Stimulated activated naive CD8-positive, alpha-beta T cell treated with anti-CD3 and anti-CD28 coated beads, Interleukin-15, Interleukin-2, amounts not matched to agents 100 ng/mL and 50 ng/mL, for 24 hours (primary cell): Measurements from ENCODE around the gene SMAD7.
A peak's percentile ranks its signal among the peaks of the same experiment; 100 is the strongest.
"Not testable (repeated sequence)": the region's sequence is repeated elsewhere in the genome, so short reads cannot be mapped to it uniquely, and the experiment has no call there.

Source experiments
- H3K27ac Mint-ChIP-seq: one replicate; pipeline ENCODE4 v1.8.0; 2021; ENCODE audit warnings: mild to moderate bottlenecking, mixed read lengths
- H3K27me3 Mint-ChIP-seq: one replicate; pipeline ENCODE4 v1.8.0; 2021; ENCODE audit warnings: mixed read lengths
- H3K36me3 Mint-ChIP-seq: one replicate; pipeline ENCODE4 v1.8.0; 2021; ENCODE audit warnings: low read depth, mixed read lengths
- H3K4me1 Mint-ChIP-seq: one replicate; pipeline ENCODE4 v1.8.0; 2021; ENCODE audit warnings: low read depth, mixed read lengths
- H3K4me3 Mint-ChIP-seq: one replicate; pipeline ENCODE4 v1.8.0; 2021; ENCODE audit warnings: mild to moderate bottlenecking, mixed read lengths
- H3K9me3 Mint-ChIP-seq: one replicate; pipeline ENCODE4 v1.8.0; 2021; ENCODE audit warnings: mixed read lengths

Gene SMAD7

DNA sequence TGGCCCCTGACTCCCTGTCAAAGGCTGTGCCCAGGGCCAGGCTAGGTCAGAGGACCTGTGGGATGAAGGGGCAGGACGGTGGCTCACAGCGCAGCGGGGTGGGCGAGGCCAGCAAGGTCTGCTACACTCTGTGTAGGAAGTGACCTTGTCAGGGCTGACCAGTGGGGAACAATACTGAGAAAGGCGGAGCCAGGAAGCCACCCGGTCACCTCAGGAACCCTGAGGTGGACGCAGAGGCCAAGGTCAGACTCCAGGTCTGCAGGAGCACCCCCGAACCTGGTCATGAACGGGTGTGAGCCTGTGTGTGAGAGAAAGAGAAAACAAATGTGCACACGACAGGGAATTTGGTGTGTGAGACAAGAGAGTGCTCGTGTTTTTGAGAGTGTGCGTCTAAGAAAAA lies 72.3 kb downstream of the SMAD7 start:
- no peaks in the 10 kb centered on the region for H3K9me3 Mint-ChIP-seq
- H3K36me3 Mint-ChIP-seq = no peaks in the 10 kb centered on the region
- no peak overlapping the region for H3K4me3 Mint-ChIP-seq
- H3K4me1 Mint-ChIP-seq = peaks cover under 1% of the 10 kb centered on the region
- no peak overlapping the region for H3K27ac Mint-ChIP-seq
- H3K27me3 Mint-ChIP-seq = no peaks in the 10 kb centered on the region

- H3K27me3 Mint-ChIP-seq = no peaks in the 10 kb centered on the region
- no peaks in the 10 kb centered on the region for H3K36me3 Mint-ChIP-seq
- no peak overlapping the region for H3K27ac Mint-ChIP-seq
- H3K9me3 Mint-ChIP-seq = no peaks in the 10 kb centered on the region
- H3K4me3 Mint-ChIP-seq = no peak overlapping the region
- H3K4me1 Mint-ChIP-seq = peaks cover 6% of the 10 kb centered on the region
Measured at GRCh38 chr18:48877941-48878340, 72.8 kb downstream of the SMAD7 start.

DNA sequence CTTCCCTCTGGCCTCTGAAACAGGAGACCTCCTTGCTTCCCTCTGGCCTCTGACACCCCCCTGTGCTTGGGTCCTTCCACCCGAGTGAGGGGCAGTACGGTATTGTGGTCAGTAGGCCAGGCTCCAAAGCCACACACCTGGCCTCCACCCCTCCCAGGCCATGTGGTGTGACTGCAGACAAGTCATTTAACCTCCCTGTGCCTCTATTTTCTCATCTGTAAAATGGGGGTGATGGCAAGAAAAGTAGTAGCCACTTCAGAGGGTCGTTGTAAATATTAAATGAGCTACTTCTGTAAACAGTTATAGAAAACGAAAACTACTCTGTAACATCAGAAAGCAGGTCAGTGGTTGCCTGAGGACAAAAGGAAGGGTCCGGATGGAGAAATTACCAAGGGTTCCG lies 74.2 kb downstream of the SMAD7 start:
- H3K4me1 Mint-ChIP-seq = peaks cover 15% of the 10 kb centered on the region
- peak overlapping the region; percentile 5 for H3K27ac Mint-ChIP-seq

DNA sequence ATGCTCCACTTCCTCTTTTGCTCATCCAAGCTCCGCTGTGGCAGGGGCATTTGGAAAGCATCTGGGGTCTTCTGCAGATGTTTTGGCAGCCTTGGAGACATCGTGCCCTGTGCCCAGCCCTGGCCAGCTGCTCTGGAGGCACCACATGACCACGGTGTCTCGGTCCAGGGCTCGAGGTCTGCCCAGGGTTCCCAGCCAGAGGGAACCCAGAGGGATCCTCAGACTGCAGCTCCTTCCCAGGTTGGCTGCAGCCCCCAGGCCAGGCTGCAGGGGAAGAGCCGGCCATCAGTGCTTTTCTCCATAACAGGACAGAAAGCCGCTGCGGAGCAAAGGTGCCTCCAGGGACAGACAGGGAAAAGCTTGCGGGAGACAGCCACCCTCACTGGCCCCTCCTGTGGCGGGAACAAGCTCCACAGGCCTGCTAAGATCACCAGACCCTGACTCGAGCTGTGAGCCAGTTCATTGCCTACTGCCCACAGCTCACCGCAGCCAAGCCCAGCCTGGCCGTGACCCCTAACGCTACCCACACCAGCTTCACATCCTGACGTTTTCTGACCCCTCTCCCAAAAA lies 74.7 kb downstream of the SMAD7 start:
- H3K4me1 Mint-ChIP-seq = peaks cover 15% of the 10 kb centered on the region
- no peaks in the 10 kb centered on the region for H3K9me3 Mint-ChIP-seq
- H3K4me3 Mint-ChIP-seq = no peak overlapping the region
- H3K27ac Mint-ChIP-seq = no peak overlapping the region
- H3K27me3 Mint-ChIP-seq = no peaks in the 10 kb centered on the region
- H3K36me3 Mint-ChIP-seq = no peaks in the 10 kb centered on the region

More for the DNA sequence above, 74.2 kb downstream of the SMAD7 start:
- Mint-ChIP-seq H3K4me3 (no peak overlapping the region), H3K27me3 (no peaks in the 10 kb centered on the region), H3K9me3 (no peaks in the 10 kb centered on the region), H3K36me3 (no peaks in the 10 kb centered on the region)

DNA sequence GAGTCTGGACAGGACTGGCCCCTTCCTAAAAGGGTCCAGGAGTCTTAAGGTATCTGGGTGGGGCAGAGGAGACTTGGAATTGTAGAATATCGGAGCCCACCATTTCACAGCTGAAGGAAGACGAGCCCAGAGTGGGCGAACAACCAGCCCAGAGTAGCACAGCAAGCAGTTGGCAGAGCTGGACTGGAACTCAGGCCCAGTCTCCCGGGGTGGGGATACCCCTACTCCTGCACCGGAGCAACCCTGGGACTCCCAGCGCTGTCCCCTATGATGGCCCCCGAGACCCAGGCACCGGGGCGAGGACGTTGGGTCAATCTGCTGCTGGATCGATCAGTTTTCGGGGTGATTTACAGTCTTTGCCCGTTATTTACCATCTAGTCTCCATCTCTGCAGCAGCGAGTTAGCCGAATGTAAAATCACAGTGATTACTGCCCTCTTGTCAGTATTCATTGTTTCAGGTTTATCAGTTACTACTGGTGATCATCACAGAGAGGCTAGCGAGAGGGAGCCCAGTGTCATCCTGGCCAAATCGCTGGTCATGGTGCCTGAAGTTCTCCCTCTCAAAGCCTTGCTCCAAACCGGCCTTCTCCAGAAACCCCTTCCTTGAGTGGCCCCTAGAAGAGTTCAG lies 75.3 kb downstream of the SMAD7 start:
- Mint-ChIP-seq H3K27ac (no peak overlapping the region), H3K27me3 (no peaks in the 10 kb centered on the region), H3K4me1 (peaks cover 15% of the 10 kb centered on the region), H3K9me3 (no peaks in the 10 kb centered on the region), H3K36me3 (no peaks in the 10 kb centered on the region), H3K4me3 (no peak overlapping the region)

DNA sequence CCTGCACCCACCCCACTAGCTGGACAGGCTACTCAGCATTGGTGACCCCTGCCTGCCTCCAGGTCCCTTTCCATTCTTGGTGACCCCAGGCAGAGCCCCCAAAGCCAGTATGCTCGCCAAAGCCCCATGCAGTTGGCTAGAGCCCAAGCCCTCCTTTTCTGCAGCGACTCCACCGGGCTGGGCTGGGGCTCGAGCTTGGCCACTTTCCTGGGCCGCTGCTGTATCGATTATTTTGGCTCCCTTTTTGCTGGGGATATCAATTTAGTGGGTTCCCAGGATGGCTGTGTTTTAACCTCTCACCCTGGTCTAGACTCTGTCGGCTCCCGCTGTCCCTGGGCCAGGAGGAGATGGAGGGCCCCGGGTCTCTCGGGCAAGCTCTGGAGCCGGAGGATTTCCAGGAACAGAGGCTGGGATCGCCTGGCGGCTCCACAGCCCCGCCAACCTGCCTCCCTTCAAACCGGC lies 76.0 kb downstream of the SMAD7 start:
- peaks cover 18% of the 10 kb centered on the region for H3K4me1 Mint-ChIP-seq
- H3K27ac Mint-ChIP-seq = no peak overlapping the region
- H3K4me3 Mint-ChIP-seq = no peak overlapping the region
- no peaks in the 10 kb centered on the region for H3K36me3 Mint-ChIP-seq
- H3K27me3 Mint-ChIP-seq = no peaks in the 10 kb centered on the region
- no peaks in the 10 kb centered on the region for H3K9me3 Mint-ChIP-seq

GRCh38 chr18:48874233-48874632 lies 76.5 kb downstream of the SMAD7 start:
- Mint-ChIP-seq H3K36me3 (no peaks in the 10 kb centered on the region), H3K9me3 (no peaks in the 10 kb centered on the region), H3K27ac (no peak overlapping the region), H3K4me3 (no peak overlapping the region), H3K4me1 (peaks cover 23% of the 10 kb centered on the region), H3K27me3 (no peaks in the 10 kb centered on the region)

DNA sequence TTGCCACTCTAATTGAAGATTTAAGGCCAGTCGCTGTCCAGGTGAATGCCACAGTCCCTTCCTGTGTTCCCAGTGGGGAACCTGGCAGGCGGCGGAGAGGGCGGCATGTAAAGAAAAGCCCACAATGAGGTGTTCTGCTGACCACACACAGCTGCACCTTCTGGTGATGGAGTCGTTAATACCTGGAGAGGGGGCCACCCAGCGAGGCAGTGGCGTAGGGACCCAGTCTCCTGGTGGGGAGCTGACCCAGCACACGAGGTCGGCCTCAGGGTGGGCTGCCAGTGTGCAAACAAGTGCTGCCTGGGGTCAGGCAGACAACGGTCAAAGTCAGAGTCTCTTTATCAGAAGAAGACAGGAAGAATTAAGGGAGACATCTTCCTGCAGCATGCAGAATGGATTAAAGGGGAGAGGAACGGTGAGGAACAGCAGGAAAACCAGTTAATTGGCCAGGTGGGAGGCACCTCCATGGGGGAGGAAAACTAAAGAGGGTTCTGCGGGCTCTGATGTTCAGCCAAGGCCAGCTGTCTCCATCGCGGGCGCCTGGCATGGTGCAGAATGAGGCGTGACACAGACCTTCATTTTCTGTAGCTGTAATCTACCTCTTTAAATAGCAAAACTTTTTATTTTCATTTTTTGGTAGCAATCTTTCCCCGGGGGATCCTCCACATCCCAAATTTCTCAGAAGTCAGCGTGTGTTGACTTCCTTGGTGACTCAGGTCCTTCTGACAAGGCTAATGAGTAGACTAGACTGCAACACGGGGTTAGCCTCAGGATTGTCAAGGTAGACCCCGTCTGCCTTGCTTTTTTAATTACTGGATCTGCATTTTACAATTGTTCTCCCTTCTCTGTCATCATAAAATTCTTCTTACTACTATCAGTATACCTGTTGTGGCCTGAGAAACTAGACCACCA lies 78.3 kb downstream of the SMAD7 start:
- Mint-ChIP-seq H3K27me3 (no peaks in the 10 kb centered on the region), H3K36me3 (no peaks in the 10 kb centered on the region), H3K4me1 (peaks cover 38% of the 10 kb centered on the region), H3K27ac (peak overlapping the region; percentile 59), H3K9me3 (no peaks in the 10 kb centered on the region), H3K4me3 (no peak overlapping the region)

DNA sequence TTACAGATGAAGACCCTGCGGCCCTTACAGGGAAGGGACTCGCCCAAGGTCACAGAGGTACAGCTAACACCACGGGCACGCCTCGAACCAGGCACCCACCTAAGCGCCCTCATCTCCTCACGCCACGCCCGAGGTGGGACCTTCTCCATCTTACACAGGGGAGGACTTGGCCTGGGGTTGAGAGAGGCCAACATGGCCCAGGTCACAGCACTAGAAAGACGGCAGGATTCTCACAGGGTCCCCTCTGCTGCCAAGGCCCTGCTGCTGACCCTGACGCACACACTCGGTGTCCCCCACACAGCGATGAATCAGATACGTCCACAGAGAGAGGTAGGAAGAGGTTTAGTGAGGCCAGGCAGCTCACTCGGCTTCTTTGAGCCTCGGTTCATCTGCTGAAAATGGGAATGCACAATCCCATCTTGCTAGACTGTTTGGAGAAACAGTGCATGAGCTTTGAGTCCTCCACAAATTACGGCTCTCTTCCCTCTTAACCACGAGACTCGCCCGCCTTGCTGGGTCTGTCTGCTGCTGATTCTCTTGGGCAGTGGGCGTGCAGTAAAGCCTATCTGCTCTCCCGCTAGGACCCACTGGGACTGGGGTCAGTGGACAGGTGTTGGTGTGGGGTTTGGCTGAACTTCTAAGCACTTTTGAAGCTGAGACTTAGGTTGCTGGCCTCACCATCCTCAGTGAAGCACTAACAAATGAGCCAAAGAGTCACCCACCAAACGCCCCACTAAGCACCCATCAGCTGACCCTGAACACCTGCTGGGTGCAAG lies 79.2 kb downstream of the SMAD7 start:
- H3K27ac Mint-ChIP-seq = no peak overlapping the region
- no peaks in the 10 kb centered on the region for H3K27me3 Mint-ChIP-seq
- H3K4me3 Mint-ChIP-seq = no peak overlapping the region
- H3K9me3 Mint-ChIP-seq = no peaks in the 10 kb centered on the region
- H3K36me3 Mint-ChIP-seq = no peaks in the 10 kb centered on the region
- peaks cover 38% of the 10 kb centered on the region for H3K4me1 Mint-ChIP-seq

DNA sequence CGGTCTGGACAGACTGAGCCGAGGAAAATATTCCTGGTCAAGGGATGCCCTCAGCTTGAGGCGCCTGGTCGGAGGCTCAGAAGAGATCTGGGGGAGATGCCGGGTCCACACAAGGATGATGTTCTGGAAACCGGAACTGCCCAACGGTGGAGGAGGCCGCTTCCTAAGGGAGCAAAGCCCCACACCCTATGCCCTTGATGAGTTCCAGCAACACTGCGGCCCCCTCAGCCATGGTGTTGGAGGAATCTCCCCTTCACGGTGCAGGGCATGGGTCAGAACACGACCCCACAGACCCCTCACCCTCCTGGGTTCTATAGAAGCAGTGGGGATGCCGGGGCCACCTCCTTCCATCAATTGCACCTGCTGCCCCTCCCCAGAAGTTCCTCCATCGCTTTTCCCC lies 79.8 kb downstream of the SMAD7 start:
- not testable (repeated sequence) for H3K4me3 Mint-ChIP-seq, H3K9me3 Mint-ChIP-seq, H3K27me3 Mint-ChIP-seq, H3K36me3 Mint-ChIP-seq, H3K27ac Mint-ChIP-seq
- H3K4me1 Mint-ChIP-seq = peaks cover 38% of the 10 kb centered on the region
